GM20000 (cell line): Measurements from ENCODE around the gene SERPINA7.

ENCODE experiments used
- DNase-seq: peaks from one replicate; pipeline ENCODE4 v3.0.0; 2012; ENCODE audit warnings: low spot score
- TF ChIP-seq, protein P1 (sequence below): IDR thresholded peaks from 2 replicates; pipeline ENCODE4 v1.5.1; 2012; ENCODE audit warnings: mild to moderate bottlenecking, control low read depth; ENCODE audit errors: extremely low read depth, missing control alignments

Gene SERPINA7

DNA sequence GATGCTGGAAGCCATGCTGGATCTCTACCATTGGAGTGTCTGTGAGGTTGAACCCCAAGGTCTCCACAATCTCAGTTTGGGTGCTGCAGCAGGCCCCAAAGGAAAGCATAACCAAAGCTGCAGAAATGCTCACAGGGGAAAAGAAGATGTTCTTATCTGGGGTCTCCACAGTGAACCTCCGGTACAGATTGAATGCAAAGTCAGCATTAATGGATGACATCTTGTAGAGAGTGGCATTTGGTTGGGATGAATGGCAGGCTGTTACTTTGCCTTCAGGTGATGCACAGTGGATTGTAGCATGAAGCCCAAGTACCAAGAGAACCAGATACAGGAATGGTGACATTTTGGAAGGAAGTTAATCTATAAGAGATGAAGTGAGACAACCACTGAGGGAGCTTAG lies 1.8 kb downstream of the SERPINA7 start:
- TF ChIP-seq, protein P1, sequence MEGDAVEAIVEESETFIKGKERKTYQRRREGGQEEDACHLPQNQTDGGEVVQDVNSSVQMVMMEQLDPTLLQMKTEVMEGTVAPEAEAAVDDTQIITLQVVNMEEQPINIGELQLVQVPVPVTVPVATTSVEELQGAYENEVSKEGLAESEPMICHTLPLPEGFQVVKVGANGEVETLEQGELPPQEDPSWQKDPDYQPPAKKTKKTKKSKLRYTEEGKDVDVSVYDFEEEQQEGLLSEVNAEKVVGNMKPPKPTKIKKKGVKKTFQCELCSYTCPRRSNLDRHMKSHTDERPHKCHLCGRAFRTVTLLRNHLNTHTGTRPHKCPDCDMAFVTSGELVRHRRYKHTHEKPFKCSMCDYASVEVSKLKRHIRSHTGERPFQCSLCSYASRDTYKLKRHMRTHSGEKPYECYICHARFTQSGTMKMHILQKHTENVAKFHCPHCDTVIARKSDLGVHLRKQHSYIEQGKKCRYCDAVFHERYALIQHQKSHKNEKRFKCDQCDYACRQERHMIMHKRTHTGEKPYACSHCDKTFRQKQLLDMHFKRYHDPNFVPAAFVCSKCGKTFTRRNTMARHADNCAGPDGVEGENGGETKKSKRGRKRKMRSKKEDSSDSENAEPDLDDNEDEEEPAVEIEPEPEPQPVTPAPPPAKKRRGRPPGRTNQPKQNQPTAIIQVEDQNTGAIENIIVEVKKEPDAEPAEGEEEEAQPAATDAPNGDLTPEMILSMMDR: no peak
- no peak for DNase-seq

DNA sequence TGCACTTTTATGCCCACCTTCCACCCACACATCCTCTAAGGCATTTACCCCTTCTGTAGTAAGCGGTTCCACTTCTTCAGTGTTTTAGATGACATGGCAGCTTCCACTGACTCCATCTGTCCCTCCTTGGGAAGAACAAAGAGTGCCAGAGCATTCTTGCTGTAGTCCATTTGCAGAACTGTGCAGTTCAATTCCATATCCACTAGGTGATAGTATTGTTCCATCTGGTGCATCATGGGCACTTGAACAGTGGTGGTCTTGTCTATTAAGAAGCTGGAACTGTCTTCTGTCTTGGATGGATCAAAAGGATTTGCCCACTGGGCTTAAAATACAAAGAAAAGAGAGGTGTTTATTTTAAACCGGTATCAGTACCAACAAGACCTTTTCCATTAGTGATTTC lies 3.5 kb downstream of the SERPINA7 start:
- no peak for DNase-seq
- TF ChIP-seq, protein P1: no peak

DNA sequence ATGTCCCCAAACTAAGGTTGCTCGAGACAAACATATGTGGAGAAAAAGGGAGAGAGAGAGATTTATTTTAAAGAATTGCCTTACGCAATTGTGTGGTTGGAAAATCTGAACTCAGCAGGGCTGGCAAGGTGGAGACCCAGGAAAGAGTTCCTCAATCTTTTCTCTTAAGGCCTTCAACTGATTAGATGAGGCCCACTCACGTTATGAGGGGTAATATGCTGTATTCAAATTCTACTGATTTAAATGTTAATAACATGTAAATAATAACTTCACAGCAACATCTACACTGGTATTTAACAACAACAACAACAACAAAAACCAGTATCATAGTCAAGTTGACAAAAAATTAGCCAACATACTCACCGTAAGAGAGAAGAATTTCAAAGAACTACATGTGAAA lies 14.6 kb downstream of the SERPINA7 start:
- no peak for DNase-seq
- TF ChIP-seq, protein P1: no peak

GRCh38 chrX:106022238-106022637 lies 16.3 kb downstream of the SERPINA7 start:
- no peak for DNase-seq
- TF ChIP-seq, protein P1: no peak

- no peak for DNase-seq
- TF ChIP-seq, protein P1: no peak
These were observed 24.3 kb downstream of the SERPINA7 start for GRCh38 chrX:106014119-106014775.

DNA sequence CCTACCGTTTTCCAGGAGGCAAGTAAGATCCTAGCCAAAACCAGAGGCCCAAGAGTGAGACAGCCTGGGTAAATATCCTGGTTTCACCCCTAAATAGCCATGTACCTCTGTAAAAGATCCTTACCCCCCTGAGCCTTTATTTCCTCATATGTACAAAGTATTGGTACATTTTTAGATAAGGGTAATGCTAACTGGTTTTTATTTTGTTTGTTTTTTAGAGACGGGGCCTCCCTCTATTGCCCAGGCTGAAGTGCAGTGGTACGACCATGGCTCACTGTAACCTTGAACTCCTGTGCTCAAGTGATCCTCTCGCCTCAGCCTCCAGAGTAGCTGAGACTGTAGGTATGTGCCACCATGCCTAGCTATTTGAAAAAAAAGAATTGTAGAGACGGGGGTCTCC lies 29.4 kb downstream of the SERPINA7 start:
- DNase-seq: no peak
- TF ChIP-seq, protein P1: no peak

DNA sequence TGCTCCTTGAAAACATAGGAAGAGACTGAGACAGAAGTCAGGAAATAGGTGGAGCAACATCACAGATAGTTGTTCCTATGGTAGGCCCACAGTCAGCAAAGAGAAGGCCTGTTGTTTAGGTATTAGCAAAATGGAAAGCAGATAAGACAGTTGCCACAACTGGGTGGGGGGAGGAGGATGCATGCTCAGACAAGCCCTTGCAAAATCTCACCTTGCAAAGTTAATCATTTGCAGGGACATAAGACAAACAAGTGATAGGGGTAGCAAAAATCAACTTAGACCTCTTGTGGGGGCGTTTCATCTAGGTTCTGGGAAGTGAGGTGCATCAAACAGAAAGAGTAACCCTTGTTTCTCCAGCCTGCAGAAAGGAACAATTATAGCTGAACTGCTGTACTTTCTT lies 30.7 kb downstream of the SERPINA7 start:
- TF ChIP-seq, protein P1: no peak
- no peak for DNase-seq
